PC-9 (cell line): ENCODE results near the gene DUSP22. TPM values are rescaled to one million over a fixed set of nuclear protein-coding genes. Genes with fewer than 3 reads are reported as not detected.

Experiments
- BruUV-seq: library from RNA; stranded (reverse); fragments of 400-500 nt; replicated peaks from 2 replicates; lab custom pipeline; 2021; lab: Mats Ljungman, UMichigan
- CTCF ChIA-PET: fragments of 300-600 bp; sonication (Branson Sonifier 250); formaldehyde crosslinking; loops from one replicate; lab custom pipeline; 2022; ENCODE audit warnings: antibody characterized with exemption; lab: Charles Lee
- POLR2A ChIA-PET: fragments of 300-600 bp; sonication (Branson Sonifier 250); formaldehyde crosslinking; loops from one replicate; lab custom pipeline; 2022; ENCODE audit warnings: antibody characterized with exemption; ENCODE audit not compliant: unreplicated experiment; lab: Charles Lee
- DNase-seq, 2 experiments: peaks; one replicate each; pipeline versions ENCODE4 v3.0.0 to v3.0.0-alpha.2; 2015 to 2022; ENCODE audit warnings: mixed read lengths in 1 of 2
- H2AFZ ChIP-seq: fragments of 200-600 bp; sonication (generic); 2 replicates; pipeline ENCODE4 v1.8.1; 2017; ENCODE audit warnings: antibody characterized with exemption
- H3F3A ChIP-seq: fragments of 200-600 bp; sonication (generic); 2 replicates; pipeline ENCODE4 v1.8.1; 2017; ENCODE audit warnings: antibody characterized with exemption, mild to moderate bottlenecking, low read depth; ENCODE audit not compliant: insufficient read depth
- H3K27ac ChIP-seq: fragments of 200-600 bp; sonication (generic); 2 replicates; pipeline ENCODE4 v1.6.1; 2016; ENCODE audit warnings: mixed run types
- H3K27me3 ChIP-seq: fragments of 200-600 bp; sonication (generic); 2 replicates; pipeline ENCODE4 v1.6.1; 2016; ENCODE audit warnings: low read depth, mixed run types; ENCODE audit not compliant: insufficient read depth
- H3K36me3 ChIP-seq: fragments of 200-600 bp; sonication (generic); 2 replicates; pipeline ENCODE4 v1.6.1; 2016; ENCODE audit warnings: low read depth, mixed run types
- H3K4me1 ChIP-seq: fragments of 200-600 bp; sonication (generic); replicated peaks from 2 replicates; pipeline ENCODE4 v1.6.1; 2016; ENCODE audit warnings: mixed run types; ENCODE audit not compliant: insufficient read depth
- H3K4me2 ChIP-seq: fragments of 200-600 bp; sonication (generic); 2 replicates; pipeline ENCODE4 v1.6.1; 2017; ENCODE audit warnings: mixed run types
- H3K4me3 ChIP-seq: fragments of 200-600 bp; sonication (generic); 2 replicates; pipeline ENCODE4 v1.6.1; 2016; ENCODE audit warnings: mixed run types
- H3K79me2 ChIP-seq: fragments of 200-600 bp; sonication (generic); 2 replicates; pipeline ENCODE4 v1.6.1; 2017; ENCODE audit warnings: low read depth, mixed run types
- H3K9me2 ChIP-seq: fragments of 200-600 bp; sonication (generic); 2 replicates; pipeline ENCODE4 v1.8.1; 2017; ENCODE audit warnings: mild to moderate bottlenecking; ENCODE audit not compliant: insufficient read depth
- H3K9me3 ChIP-seq: fragments of 200-600 bp; sonication (generic); 2 replicates; pipeline ENCODE4 v1.8.1; 2016; ENCODE audit warnings: low read depth; ENCODE audit not compliant: insufficient read depth
- H4K20me1 ChIP-seq: fragments of 200-600 bp; sonication (generic); 2 replicates; pipeline ENCODE4 v1.8.1; 2017; ENCODE audit not compliant: insufficient read depth
- EZH2 ChIP-seq: fragments of 200-600 bp; sonication (generic); IDR thresholded peaks from 2 replicates; pipeline ENCODE4 v1.8.0; 2017; ENCODE audit warnings: antibody characterized with exemption, low read depth
- intact Hi-C: fragments of 100-400 bp; cut with micrococcal nuclease; formaldehyde crosslinking; loops from one replicate; pipeline ENCODE4 v1.10.0; 2022; ENCODE audit not compliant: unreplicated experiment
- total RNA-seq: library from RNA; stranded (reverse); gene quantifications from 2 replicates; pipeline ENCODE4 v1.2.3, GENCODE V29; 2021
- TF ChIP-seq, protein P1 (sequence below): fragments of 200-600 bp; sonication (generic); conservative IDR thresholded peaks from 2 replicates; pipeline ENCODE4 v1.6.1; 2017; ENCODE audit warnings: mixed run types, antibody characterized with exemption, mild to moderate bottlenecking, moderate library complexity

The DUSP22 gene
- total RNA-seq, 1 experiment from 2014 or later = 25.5 TPM

DNA sequence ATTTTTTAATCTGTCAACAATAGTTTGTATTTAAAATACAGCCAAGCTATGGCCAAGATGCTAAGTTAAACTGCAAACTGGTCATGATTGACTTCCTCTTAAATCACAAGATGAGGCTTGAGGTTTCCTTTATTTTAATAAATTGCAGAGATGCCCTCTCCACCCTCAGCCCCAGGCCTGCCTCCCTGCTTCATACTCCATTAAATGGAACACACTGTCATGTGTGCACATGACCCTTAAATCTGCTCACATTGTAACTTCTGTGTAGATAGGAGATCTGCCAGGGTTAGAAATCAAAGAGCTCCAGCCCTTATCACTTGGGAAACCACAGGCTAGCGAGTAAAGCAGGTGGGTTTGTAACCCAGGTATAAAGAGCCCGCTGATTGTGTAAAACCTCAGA lies 20.8 kb downstream of the DUSP22 start:
- peaks cover 85% of the 10 kb centered on the region for H3K27me3 ChIP-seq
- BruUV-seq = no TSS peak
- no peak overlapping the region for H3K4me2 ChIP-seq
- no peaks in the 10 kb centered on the region for H3K9me3 ChIP-seq
- H3K4me3 ChIP-seq = no peak overlapping the region
- POLR2A ChIA-PET = interaction anchor here (0.7 kb wide), 1 partner anchor 20 kb away, joined by 3 read pairs; no protein-coding TSS in a partner anchor
- no peaks in the 10 kb centered on the region for H3F3A ChIP-seq
- H4K20me1 ChIP-seq = no peaks in the 10 kb centered on the region
- no peak overlapping the region for H3K27ac ChIP-seq
- no peaks in the 10 kb centered on the region for H3K4me1 ChIP-seq
- no peak overlapping the region for H2AFZ ChIP-seq
- TF ChIP-seq, protein P1, sequence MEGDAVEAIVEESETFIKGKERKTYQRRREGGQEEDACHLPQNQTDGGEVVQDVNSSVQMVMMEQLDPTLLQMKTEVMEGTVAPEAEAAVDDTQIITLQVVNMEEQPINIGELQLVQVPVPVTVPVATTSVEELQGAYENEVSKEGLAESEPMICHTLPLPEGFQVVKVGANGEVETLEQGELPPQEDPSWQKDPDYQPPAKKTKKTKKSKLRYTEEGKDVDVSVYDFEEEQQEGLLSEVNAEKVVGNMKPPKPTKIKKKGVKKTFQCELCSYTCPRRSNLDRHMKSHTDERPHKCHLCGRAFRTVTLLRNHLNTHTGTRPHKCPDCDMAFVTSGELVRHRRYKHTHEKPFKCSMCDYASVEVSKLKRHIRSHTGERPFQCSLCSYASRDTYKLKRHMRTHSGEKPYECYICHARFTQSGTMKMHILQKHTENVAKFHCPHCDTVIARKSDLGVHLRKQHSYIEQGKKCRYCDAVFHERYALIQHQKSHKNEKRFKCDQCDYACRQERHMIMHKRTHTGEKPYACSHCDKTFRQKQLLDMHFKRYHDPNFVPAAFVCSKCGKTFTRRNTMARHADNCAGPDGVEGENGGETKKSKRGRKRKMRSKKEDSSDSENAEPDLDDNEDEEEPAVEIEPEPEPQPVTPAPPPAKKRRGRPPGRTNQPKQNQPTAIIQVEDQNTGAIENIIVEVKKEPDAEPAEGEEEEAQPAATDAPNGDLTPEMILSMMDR = no peak
- TF ChIP-seq EZH2 = no peak
- CTCF ChIA-PET = no interaction called here
- H3K36me3 ChIP-seq = no peaks in the 10 kb centered on the region
- DNase-seq = no peak
- H3K79me2 ChIP-seq = no peaks in the 10 kb centered on the region
- no peaks in the 10 kb centered on the region for H3K9me2 ChIP-seq
- intact Hi-C loops = no loop called here

DNA sequence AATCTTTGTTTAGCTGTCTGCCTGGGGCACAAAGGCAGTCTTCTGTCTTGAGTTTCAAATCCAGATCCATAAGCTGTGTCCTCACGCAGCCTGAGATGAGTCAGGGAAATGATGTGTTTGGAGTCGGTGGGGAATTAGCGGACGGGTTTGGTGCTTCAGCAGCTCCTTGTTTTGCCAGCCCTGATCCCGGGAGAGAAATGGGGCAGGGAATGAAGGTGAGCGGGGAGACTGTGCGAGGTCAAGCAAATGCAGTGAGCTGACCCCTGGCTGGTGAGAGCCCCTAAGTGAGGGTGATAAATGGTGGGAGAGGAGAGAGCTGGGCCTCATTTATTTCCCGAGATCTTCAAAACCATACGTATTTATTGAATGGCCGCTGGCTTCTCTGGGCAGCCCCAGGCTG lies 21.6 kb downstream of the DUSP22 start:
- Histone ChIP-seq H4K20me1 (no peaks in the 10 kb centered on the region), H3K27me3 (peaks cover 85% of the 10 kb centered on the region), H3K27ac (no peak overlapping the region), H3F3A (no peaks in the 10 kb centered on the region), H3K36me3 (no peaks in the 10 kb centered on the region), H2AFZ (no peak overlapping the region), H3K4me1 (no peaks in the 10 kb centered on the region), H3K4me2 (no peak overlapping the region), H3K9me2 (no peaks in the 10 kb centered on the region), H3K4me3 (no peak overlapping the region), H3K9me3 (no peaks in the 10 kb centered on the region), H3K79me2 (no peaks in the 10 kb centered on the region)
- ChIA-PET CTCF (no interaction called here), POLR2A (no interaction called here)
- no peak for TF ChIP-seq EZH2
- TF ChIP-seq, protein P1 = no peak
- no peak for DNase-seq
- intact Hi-C loops = no loop called here
- BruUV-seq = no TSS peak

DNA sequence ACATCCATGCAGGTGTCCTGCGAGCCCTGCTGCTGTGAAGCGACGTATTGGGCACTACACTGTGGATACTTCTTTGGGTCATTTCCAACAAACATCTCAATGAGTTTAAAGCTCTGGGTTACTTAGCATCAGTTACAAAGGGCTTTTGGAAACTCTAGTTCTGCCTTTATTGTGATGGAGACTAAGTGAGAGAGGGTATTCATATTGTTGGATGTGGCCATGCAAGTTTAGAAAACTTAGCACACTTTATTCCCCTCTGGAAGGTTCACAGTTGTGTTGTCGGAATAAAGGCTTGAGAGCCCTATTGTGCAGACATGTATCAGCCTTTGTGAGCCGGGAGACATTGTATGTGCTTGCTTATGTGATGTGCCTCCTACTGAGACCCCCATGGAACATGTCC lies 22.1 kb downstream of the DUSP22 start:
- H3F3A ChIP-seq = no peaks in the 10 kb centered on the region
- ChIA-PET POLR2A (no interaction called here), CTCF (no interaction called here)
- intact Hi-C loops = no loop called here
- TF ChIP-seq, protein P1 = no peak
- no peak for TF ChIP-seq EZH2
- H3K9me2 ChIP-seq = no peaks in the 10 kb centered on the region
- no peaks in the 10 kb centered on the region for H4K20me1 ChIP-seq
- no peaks in the 10 kb centered on the region for H3K79me2 ChIP-seq
- H3K36me3 ChIP-seq = no peaks in the 10 kb centered on the region
- no peak overlapping the region for H2AFZ ChIP-seq
- DNase-seq = no peak
- H3K4me2 ChIP-seq = no peak overlapping the region
- H3K27me3 ChIP-seq = peaks cover 80% of the 10 kb centered on the region
- H3K4me3 ChIP-seq = no peak overlapping the region
- H3K4me1 ChIP-seq = no peaks in the 10 kb centered on the region
- H3K27ac ChIP-seq = no peak overlapping the region
- H3K9me3 ChIP-seq = no peaks in the 10 kb centered on the region
- BruUV-seq = no TSS peak
